ENCODE measurements around the gene MORC3.
"Not testable (repeated sequence)": the region's sequence is repeated elsewhere in the genome, so short reads cannot be mapped to it uniquely, and the experiment has no call there.

MORC3 gene

GRCh38 chr21:36323032-36323431, 3.0 kb downstream of the MORC3 start:
- DNase-seq = peak; percentile 88

GRCh38 chr21:36325373-36326010, 5.5 kb downstream of the MORC3 start:
- DNase-seq = no peak

DNA sequence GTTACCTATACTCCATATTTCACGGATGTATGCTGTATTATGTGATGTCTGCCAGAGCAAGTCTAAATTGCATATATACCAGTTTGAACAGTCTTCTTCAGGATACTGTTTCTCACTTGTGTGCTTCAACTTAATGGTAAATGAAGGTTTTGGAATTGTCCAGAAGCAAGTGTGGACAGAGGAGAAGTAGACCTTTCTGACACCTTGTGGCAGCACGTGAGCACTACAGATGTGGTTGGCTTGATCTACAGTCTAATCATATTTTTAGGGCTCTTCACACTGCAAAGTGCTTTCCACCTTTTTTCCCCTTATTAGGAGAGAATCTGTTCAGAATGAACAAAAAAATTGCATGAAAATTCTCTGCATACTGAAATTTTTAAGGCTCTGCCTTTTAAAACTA, 10.9 kb downstream of the MORC3 start:
- DNase-seq = peak; percentile 86

- DNase-seq = no peak
These were observed 17.1 kb downstream of the MORC3 start for GRCh38 chr21:36337099-36337509.

- no peak for DNase-seq
These were observed 19.0 kb downstream of the MORC3 start for GRCh38 chr21:36338975-36339374.

- not testable (repeated sequence) for DNase-seq
These were observed 22.6 kb downstream of the MORC3 start for GRCh38 chr21:36342581-36342980.

- no peak for DNase-seq
These were observed 24.9 kb downstream of the MORC3 start for GRCh38 chr21:36344931-36345330.

- no peak for DNase-seq
These were observed 27.4 kb downstream of the MORC3 start for GRCh38 chr21:36347278-36347961.

DNA sequence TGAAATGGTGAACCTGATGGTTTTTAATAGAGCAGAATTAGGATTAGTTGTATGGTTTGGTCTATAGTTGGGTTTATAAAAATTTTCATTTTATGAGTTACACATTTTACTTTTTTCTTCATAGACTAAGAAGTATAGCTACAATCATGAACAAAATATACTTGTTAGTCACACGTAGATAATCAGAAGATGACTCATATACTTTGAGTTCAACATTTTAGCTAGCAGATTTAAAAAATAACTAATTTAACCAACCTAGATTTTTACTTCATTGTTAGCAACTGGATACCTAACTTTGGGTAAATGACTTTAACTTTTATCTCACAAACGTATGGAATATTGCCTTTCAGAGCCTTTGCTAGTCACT, 27.9 kb downstream of the MORC3 start:
- DNase-seq = no peak

DNA sequence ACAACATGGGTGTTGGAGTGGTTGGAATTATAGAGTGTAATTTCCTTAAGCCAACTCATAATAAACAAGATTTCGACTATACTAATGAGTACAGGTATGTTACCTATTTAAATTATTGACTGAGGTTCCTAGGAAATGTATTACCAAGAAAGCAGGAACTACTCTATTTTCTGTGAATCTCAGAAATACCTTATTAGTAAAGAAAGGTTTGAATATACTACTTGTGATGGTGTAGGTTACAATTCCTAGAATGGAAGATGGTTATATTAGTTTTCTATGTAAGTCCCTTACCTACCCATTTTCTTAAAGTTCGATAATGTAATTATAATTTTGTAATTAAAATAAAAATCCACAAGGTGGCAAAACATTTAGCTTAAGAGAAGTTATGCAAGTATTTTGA, 29.3 kb downstream of the MORC3 start:
- DNase-seq = no peak

GRCh38 chr21:36350282-36350910, 30.4 kb downstream of the MORC3 start:
- no peak for DNase-seq

DNA sequence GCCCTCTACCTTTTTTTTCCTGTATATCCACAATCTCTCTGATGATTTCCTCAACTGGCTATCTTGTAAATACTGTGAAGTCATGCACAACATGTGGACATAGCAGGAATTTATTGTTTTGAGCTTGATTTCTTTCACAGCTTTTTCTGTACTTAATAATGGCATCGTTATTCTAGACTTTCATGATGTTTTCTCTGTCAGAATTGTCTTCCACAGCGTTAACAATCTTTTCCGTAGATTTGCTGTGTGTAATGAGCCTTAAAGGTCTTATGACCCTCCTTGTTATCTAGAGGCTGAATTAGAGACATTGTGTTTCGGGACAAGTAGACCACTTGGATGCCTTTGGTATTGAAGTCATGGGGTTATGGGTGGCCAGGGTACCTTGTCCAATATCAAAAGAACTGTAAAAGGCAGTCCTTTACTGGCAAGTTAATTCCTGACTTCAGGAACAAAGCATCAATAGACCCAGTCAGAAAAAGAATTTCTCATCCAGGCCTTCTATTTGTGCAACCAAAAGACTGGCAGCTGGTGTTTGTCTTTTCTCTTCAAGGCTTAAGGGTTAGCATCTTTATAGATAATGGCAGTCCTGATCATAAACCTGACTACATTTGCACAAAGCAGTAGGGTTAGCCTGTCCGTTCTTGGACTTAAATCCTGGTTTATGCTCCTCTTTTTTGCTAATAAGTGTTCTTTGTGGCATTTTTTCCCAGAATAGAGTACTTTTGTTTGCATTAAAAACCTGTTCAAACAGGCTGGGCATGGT, 35.1 kb downstream of the MORC3 start:
- DNase-seq = no peak

DNA sequence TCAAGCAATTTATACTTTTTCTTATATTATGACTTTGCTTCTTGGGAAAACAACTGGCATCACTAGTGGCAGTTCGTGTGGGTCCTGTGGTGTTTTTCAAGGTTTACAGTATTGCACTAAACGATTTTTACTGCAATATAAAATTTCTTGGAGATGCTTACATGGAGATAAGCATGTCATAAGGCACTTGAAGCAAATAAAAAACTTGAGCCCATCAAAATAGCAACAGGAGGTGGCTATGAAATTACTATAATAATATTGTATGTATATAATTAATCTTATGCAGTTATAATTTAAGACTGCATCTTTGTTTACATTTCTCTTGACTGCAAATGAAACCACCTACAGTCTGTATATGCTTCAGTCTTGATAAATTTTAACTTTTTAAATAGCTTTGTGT, 35.9 kb downstream of the MORC3 start:
- DNase-seq = no peak

GRCh38 chr21:36359185-36359584, 39.2 kb downstream of the MORC3 start:
- no peak for DNase-seq

DNA sequence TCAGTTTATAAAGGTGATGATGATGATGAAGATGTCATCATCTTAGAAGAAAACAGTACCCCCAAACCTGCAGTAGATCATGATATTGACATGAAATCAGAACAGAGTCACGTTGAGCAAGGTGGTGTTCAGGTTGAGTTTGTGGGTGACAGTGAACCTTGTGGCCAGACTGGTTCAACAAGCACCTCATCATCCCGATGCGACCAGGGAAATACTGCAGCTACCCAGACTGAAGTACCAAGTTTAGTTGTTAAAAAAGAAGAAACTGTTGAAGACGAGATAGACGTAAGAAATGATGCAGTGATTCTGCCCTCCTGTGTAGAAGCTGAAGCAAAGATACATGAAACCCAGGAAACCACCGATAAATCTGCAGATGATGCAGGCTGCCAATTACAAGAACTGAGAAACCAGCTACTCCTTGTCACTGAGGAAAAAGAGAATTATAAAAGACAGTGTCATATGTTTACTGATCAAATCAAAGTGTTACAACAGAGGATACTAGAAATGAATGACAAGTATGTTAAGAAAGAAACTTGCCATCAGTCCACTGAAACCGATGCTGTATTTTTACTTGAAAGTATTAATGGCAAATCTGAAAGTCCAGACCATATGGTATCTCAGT, 49.2 kb downstream of the MORC3 start:
- no peak for DNase-seq

DNA sequence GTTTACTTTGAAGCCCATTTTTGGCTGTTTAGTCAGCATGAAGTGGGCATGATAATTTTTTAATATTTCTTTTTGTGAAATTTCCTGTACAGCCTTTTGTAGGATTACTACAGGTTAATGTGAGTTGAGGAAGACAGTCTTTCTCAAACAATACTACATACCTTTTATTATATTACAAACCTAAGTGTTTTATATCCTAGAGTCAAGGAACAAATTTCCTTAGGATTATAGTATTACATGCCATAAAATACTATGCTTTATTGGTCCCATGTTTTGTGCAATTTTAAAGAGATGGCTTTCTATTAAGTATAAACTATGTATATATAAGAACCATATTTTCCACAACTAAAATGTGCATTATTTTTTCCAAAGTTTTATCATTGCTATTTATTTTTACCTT, 56.0 kb downstream of the MORC3 start:
- no peak for DNase-seq

GRCh38 chr21:36377391-36377842, 57.4 kb downstream of the MORC3 start:
- no peak for DNase-seq

- no peak for DNase-seq
These were observed 59.3 kb downstream of the MORC3 start for GRCh38 chr21:36379251-36379650.

DNA sequence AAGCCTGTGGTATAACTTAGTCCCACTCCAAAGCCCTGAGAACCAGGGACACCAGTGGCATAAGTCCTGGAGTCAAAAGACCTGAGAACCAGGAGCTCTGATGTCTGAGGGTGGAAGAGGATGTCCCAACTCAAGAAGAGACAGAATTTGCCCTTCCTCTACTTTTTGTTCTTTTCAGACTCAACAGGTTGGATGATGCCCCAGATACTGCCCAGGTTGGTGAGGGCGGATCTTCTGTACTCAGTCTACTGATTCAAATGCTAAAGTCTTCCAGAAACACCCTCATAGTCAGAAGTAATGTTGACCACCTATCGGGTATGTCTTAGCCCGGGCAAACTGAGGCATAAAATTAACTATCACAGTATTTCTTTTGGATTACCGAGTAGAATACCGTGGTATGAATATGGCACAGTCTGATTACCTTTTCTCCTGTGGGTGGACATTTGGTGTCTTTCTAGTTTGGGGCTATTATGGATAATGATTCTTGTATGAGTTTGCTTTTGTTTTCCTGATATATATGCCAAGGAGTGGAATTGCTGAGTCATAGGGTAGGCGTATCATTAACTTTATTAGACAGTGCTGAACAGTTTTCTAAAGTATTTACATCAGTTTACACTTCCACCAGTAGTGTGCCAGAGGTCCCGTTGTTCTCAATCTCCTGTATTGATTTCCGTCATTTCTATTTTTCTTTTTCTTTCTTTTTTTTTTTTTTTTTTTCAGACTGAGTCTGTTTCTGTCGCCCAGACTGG, 62.0 kb downstream of the MORC3 start:
- DNase-seq = no peak

GRCh38 chr21:36382722-36383121, 62.7 kb downstream of the MORC3 start:
- DNase-seq = not testable (repeated sequence)

- DNase-seq = no peak
These were observed 64.9 kb downstream of the MORC3 start for GRCh38 chr21:36384885-36385232.

- peak; percentile 96 for DNase-seq
These were observed 65.4 kb downstream of the MORC3 start, which contains the start of gene CHAF1B for GRCh38 chr21:36385233-36386030. Gene CHAF1B (plus strand): TSS chr21:36385392. CDS start chr21:36386137, 745 bp downstream.
